Immature natural killer cell (primary cell): ENCODE results near the gene MIER1. TPM values are rescaled to one million over a fixed set of nuclear protein-coding genes. Genes with fewer than 3 reads are reported as not detected.

ENCODE experiments used
- DNase-seq, 3 donors: peaks; one replicate each; pipeline ENCODE4 v3.0.0; 2022; ENCODE audit warnings: mixed read lengths in 1 of 3
- H3K27ac Mint-ChIP-seq, 6 donors: one replicate each; pipeline ENCODE4 v1.8.0; 2020; ENCODE audit warnings: mixed read lengths in 6 of 6, mild to moderate bottlenecking in 5 of 6, inconsistent platforms in 4 of 6, moderate library complexity in 3 of 6
- H3K27me3 Mint-ChIP-seq, 3 donors: one replicate each; pipeline ENCODE4 v1.8.0; 2020 to 2021; ENCODE audit warnings: low read depth in 3 of 3, mild to moderate bottlenecking in 3 of 3, mixed read lengths in 3 of 3, moderate library complexity in 3 of 3, inconsistent platforms in 1 of 3
- H3K36me3 Mint-ChIP-seq, 3 donors: one replicate each; pipeline ENCODE4 v1.8.0; 2020; ENCODE audit warnings: mixed read lengths in 3 of 3, inconsistent platforms in 2 of 3, mild to moderate bottlenecking in 2 of 3
- H3K4me1 Mint-ChIP-seq, 2 donors: one replicate each; pipeline ENCODE4 v1.8.0; 2020; ENCODE audit warnings: inconsistent platforms in 2 of 2, mild to moderate bottlenecking in 2 of 2, mixed read lengths in 2 of 2, moderate library complexity in 1 of 2
- H3K4me3 Mint-ChIP-seq, 5 donors: one replicate each; pipeline ENCODE4 v1.8.0; 2020; ENCODE audit warnings: mild to moderate bottlenecking in 5 of 5, mixed read lengths in 5 of 5, inconsistent platforms in 3 of 5, moderate library complexity in 3 of 5
- H3K9me3 Mint-ChIP-seq, 6 donors: one replicate each; pipeline ENCODE4 v1.8.0; 2020; ENCODE audit warnings: mild to moderate bottlenecking in 6 of 6, mixed read lengths in 6 of 6, inconsistent platforms in 4 of 6, moderate library complexity in 3 of 6
- polyA plus RNA-seq, 3 donors: library from polyadenylated mRNA; unstranded; fragments of 300-500 nt; fragmentation: Illumina TruSeq; gene quantifications; one replicate each; pipeline ENCODE4 v1.2.3, GENCODE V29; 2021

MIER1 gene
- polyA plus RNA-seq, 3 donors from 2014 or later, result 24.0 to 48.7 (median 42.0) TPM

DNA sequence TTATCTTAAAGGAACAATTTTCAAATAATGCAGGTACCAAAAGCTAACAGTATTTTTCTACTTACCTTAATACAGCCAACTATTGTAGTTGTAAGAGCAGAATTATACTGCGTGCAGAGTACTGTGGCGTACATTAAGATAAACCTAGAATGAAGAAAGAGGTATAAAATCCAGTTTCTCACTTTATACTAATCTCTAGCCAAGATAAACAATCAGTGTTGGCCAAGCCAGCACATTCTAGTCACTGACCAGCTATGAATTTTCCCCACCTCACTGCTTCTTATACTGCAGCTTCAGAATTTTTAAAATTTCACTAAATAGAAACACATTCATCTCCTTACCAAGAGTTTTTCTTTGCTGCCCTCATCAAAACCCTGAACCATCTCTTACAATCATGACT lies 95.5 kb downstream of the MIER1 start:
- Mint-ChIP-seq H3K4me1 (no peaks in the 10 kb centered on the region), H3K9me3 (no peaks in the 10 kb centered on the region), H3K27me3 (peaks cover 0 to 2% (median 0%) of the 10 kb centered on the region in 3 donors), H3K36me3 (peaks cover 3 to 21% (median 12%) of the 10 kb centered on the region in 3 donors), H3K4me3 (no peak overlapping the region), H3K27ac (no peak overlapping the region)
- no peak for DNase-seq

DNA sequence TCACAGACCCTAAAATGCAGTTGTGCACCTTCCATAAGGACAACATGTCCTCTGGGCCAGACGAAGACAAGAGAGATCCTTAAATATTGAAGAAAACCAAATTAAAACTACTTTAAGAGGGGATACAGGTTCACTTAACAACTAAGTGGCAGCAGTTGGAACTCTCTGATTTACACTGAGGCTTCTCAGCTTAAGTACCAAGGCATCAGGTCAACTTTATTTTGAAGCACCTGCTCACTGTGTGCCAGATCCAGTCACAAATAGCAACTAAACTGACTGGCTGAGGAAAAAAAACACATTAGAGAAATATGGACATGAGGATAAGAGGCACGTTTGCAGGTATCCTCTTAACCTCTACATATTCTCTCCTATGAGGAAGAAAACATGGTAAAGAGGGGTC lies 96.0 kb downstream of the MIER1 start:
- DNase-seq, result no peak
- Mint-ChIP-seq H3K9me3 (no peaks in the 10 kb centered on the region), H3K36me3 (peaks cover 3 to 21% (median 12%) of the 10 kb centered on the region in 3 donors), H3K27ac (no peak overlapping the region), H3K4me3 (no peak overlapping the region), H3K27me3 (no peaks in the 10 kb centered on the region), H3K4me1 (no peaks in the 10 kb centered on the region)

DNA sequence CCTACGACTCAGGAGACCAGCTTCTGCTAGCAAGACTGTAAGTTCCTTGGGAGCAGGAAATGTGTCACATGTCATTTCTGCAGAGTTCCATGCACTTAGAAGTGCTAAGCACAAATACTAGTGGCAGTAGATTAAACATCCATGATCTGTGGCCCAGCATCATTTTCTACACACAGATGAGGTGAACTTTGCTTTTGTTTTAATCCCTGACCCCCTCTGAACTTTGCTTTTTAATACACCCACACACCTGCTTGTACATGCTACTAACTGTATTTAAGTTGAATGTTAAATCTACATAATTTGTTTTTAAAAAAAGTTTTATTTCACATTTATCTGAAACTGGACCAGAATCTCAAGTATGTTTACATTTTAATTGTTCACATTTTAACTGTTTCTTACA lies 104.7 kb downstream of the MIER1 start:
- Mint-ChIP-seq H3K27ac (no peak overlapping the region), H3K27me3 (no peaks in the 10 kb centered on the region), H3K4me3 (no peak overlapping the region), H3K4me1 (no peaks in the 10 kb centered on the region), H3K36me3 (peaks cover 14 to 20% (median 14%) of the 10 kb centered on the region in 3 donors), H3K9me3 (no peaks in the 10 kb centered on the region)
- no peak for DNase-seq

DNA sequence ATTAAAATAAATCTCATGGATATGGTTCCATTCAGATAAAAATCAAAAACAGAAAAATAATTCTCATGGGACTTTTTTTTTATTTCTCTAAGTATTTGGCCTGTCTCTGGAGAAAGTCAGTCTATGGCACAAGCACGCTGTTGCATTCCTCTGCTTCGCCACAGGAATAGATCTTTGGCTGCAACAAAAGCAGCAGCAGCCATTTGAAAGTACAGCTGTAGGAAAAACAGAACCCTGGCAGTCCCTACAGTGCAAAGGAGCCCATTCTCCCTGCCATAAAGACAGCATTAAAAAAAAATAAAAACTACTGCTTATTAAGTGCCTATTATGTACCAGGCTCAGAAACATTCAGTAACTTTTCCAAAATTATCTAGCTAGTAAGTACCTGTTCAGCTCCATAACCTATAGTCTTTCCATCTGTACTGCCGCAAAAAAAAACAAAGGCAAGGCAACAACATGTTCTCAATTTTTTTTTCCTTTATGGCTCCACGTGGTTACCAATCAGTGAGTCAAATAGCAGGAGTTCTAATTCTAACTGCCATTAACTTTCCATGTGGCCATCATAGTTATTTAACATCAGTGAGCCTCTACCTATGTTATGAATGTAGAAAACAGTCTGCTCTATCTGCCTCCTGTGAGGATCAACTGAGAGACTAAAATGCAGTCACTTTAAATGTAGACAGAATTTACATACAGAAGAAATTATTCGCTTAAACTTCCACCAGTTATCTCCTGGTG lies 106.5 kb downstream of the MIER1 start:
- Mint-ChIP-seq H3K27me3 (no peaks in the 10 kb centered on the region), H3K4me3 (no peak overlapping the region), H3K4me1 (no peaks in the 10 kb centered on the region), H3K36me3 (peaks cover 26 to 32% (median 28%) of the 10 kb centered on the region in 3 donors), H3K9me3 (no peaks in the 10 kb centered on the region), H3K27ac (no peak overlapping the region)
- DNase-seq, result no peak

DNA sequence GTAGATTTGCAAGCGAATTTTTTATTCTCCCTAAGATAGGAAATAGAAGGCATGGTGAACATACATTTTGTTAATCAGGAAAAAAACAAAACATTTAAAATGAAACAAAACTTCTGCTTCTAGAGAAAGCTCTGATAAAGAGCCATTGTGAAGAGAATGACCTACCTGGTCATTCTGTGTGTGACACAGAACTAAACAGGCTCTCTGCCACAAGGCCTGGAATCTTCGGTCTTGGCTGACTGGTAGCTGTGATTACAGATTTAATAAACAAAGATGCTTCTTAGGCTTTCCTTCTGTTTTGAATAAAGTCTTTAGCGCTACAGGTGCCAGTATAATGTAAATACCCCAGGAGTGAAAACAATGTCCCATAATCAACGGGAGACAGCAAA lies 107.1 kb downstream of the MIER1 start:
- Mint-ChIP-seq H3K4me3 (no peak overlapping the region), H3K9me3 (no peaks in the 10 kb centered on the region), H3K4me1 (no peaks in the 10 kb centered on the region), H3K36me3 (peaks cover 31 to 37% (median 34%) of the 10 kb centered on the region in 3 donors), H3K27me3 (peaks cover 0 to 1% (median 0%) of the 10 kb centered on the region in 3 donors), H3K27ac (no peak overlapping the region)
- DNase-seq, result no peak

Other genes with a start within 250 kb of the MIER1 start
- gene DYNLT5, start 172.5 kb upstream of the MIER1 start, polyA plus RNA-seq, result not detected
- gene INSL5, start 123.7 kb upstream of the MIER1 start, polyA plus RNA-seq, result not detected
- under 1 TPM in 2 of 3 donors, not detected in 1; 0.27 to 0.57 TPM for gene DNAI4, start 134 bp upstream of the MIER1 start, polyA plus RNA-seq
- gene SLC35D1, start 129.2 kb downstream of the MIER1 start, polyA plus RNA-seq, result 1 to 10 TPM; 1.2 to 3.7 (median 3.1) TPM
- gene C1orf141, start 210.0 kb downstream of the MIER1 start, polyA plus RNA-seq, result not detected
- gene IL23R, start 241.5 kb downstream of the MIER1 start, polyA plus RNA-seq, result 1 to 10 TPM in 1 of 3 donors, under 1 TPM in 2; 0.12 to 1.4 (median 0.23) TPM